ENCODE data around the gene SLMAP.

SLMAP gene

DNA sequence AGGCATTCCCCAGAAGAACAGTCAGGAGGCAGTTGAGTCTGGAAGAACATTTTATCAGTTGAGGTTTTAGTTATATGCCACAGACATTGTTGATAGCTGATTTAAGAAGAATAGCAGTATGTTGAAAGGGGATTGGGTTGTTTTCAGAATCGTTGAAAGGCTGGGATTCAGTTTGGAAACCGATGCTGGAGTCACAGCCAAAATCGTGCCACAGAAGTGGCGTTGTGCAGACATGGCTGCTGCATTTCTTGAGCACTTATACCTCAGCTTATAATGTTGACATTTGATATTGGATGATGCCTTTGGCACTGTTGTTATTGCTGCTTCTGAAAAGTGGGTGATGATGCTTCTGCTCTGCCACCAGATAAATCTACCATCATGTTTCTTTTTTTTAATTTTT, 16.1 kb downstream of the SLMAP start:
- Histone ChIP-seq H3K4me3 (replicated peaks; ENCODE audit: insufficient read depth, low read length) (no peak overlapping the region), H3K27ac (replicated peaks) (no peak overlapping the region), H3K27me3 (ENCODE audit: insufficient read depth, poor library complexity, severe bottlenecking) (no peaks in the 10 kb centered on the region)
- no peak for DNase-seq (ENCODE audit: low read depth in 1 of 2, low spot score in 1 of 2)
- TF ChIP-seq, protein P1, sequence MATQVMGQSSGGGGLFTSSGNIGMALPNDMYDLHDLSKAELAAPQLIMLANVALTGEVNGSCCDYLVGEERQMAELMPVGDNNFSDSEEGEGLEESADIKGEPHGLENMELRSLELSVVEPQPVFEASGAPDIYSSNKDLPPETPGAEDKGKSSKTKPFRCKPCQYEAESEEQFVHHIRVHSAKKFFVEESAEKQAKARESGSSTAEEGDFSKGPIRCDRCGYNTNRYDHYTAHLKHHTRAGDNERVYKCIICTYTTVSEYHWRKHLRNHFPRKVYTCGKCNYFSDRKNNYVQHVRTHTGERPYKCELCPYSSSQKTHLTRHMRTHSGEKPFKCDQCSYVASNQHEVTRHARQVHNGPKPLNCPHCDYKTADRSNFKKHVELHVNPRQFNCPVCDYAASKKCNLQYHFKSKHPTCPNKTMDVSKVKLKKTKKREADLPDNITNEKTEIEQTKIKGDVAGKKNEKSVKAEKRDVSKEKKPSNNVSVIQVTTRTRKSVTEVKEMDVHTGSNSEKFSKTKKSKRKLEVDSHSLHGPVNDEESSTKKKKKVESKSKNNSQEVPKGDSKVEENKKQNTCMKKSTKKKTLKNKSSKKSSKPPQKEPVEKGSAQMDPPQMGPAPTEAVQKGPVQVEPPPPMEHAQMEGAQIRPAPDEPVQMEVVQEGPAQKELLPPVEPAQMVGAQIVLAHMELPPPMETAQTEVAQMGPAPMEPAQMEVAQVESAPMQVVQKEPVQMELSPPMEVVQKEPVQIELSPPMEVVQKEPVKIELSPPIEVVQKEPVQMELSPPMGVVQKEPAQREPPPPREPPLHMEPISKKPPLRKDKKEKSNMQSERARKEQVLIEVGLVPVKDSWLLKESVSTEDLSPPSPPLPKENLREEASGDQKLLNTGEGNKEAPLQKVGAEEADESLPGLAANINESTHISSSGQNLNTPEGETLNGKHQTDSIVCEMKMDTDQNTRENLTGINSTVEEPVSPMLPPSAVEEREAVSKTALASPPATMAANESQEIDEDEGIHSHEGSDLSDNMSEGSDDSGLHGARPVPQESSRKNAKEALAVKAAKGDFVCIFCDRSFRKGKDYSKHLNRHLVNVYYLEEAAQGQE (IDR thresholded peaks at IDR 0.05; ENCODE audit: insufficient replicate concordance, low read depth) = no peak
- TF ChIP-seq, protein P2, sequence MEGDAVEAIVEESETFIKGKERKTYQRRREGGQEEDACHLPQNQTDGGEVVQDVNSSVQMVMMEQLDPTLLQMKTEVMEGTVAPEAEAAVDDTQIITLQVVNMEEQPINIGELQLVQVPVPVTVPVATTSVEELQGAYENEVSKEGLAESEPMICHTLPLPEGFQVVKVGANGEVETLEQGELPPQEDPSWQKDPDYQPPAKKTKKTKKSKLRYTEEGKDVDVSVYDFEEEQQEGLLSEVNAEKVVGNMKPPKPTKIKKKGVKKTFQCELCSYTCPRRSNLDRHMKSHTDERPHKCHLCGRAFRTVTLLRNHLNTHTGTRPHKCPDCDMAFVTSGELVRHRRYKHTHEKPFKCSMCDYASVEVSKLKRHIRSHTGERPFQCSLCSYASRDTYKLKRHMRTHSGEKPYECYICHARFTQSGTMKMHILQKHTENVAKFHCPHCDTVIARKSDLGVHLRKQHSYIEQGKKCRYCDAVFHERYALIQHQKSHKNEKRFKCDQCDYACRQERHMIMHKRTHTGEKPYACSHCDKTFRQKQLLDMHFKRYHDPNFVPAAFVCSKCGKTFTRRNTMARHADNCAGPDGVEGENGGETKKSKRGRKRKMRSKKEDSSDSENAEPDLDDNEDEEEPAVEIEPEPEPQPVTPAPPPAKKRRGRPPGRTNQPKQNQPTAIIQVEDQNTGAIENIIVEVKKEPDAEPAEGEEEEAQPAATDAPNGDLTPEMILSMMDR (IDR thresholded peaks at IDR 0.05; ENCODE audit: insufficient read depth, low read length) = no peak
- TF ChIP-seq POLR2AphosphoS5 (IDR thresholded peaks at IDR 0.05; ENCODE audit: low read depth) (no peak), SPI1 (IDR thresholded peaks at IDR 0.05; ENCODE audit: borderline replicate concordance, low read depth) (no peak), GABPA (IDR thresholded peaks at IDR 0.05; ENCODE audit: low read depth) (no peak)

DNA sequence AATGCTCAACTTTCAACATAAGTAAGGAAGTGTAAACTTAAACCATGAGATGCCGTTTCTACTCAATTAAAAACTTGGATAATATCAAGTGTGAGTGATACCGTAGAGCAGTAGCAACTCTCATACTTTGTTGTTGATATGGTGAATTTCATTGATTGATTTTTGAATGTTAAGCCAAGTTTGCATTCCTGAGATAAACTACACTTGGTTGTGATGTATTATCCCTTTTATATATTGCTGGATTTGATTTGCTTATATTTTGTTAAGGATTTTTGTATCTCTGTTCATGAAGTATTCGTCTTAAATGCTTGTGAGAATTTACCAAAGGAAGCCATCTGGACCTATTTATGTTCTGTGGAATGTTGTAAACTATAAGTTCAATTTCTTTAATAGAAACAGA, 21.7 kb downstream of the SLMAP start:
- Histone ChIP-seq H3K27me3 (ENCODE audit: insufficient read depth, poor library complexity, severe bottlenecking) (no peaks in the 10 kb centered on the region), H3K27ac (replicated peaks) (peak overlapping the region; percentile 49), H3K4me3 (replicated peaks; ENCODE audit: insufficient read depth, low read length) (no peak overlapping the region)
- TF ChIP-seq POLR2AphosphoS5 (IDR thresholded peaks at IDR 0.05; ENCODE audit: low read depth) (no peak), GABPA (IDR thresholded peaks at IDR 0.05; ENCODE audit: low read depth) (no peak), SPI1 (IDR thresholded peaks at IDR 0.05; ENCODE audit: borderline replicate concordance, low read depth) (no peak)
- TF ChIP-seq, protein P1 (IDR thresholded peaks at IDR 0.05; ENCODE audit: insufficient replicate concordance, low read depth) = no peak
- TF ChIP-seq, protein P2 (IDR thresholded peaks at IDR 0.05; ENCODE audit: insufficient read depth, low read length) = no peak
- DNase-seq (ENCODE audit: low read depth in 1 of 2, low spot score in 1 of 2) = no peak

DNA sequence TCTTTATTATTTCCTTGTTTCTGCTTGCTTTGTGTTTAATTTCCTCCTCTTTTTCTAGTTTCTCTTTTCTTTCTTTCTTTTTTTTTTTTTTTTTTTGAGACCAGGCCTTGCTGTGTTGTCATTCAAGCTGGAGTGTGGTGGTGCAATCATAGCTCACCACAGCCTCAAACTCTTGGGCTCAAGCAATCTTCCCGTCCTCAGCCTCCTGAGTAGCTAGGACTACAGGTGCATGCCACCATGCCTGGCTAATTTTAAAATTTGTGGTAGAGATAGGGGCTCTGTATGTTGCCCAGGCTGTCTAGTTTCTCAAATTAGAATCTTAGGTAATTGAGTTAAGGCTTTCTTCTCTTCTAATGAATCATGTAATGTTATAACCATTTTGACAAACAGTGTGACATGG, 22.4 kb downstream of the SLMAP start:
- DNase-seq (ENCODE audit: low read depth in 1 of 2, low spot score in 1 of 2) = peak in 1 of 2 experiments; percentile 84
- no peaks in the 10 kb centered on the region for H3K27me3 ChIP-seq (ENCODE audit: insufficient read depth, poor library complexity, severe bottlenecking)
- no peak overlapping the region for H3K4me3 ChIP-seq (replicated peaks; ENCODE audit: insufficient read depth, low read length)
- peak overlapping the region; percentile 49 for H3K27ac ChIP-seq (replicated peaks)
- TF ChIP-seq POLR2AphosphoS5 (IDR thresholded peaks at IDR 0.05; ENCODE audit: low read depth) (no peak), GABPA (IDR thresholded peaks at IDR 0.05; ENCODE audit: low read depth) (no peak), SPI1 (IDR thresholded peaks at IDR 0.05; ENCODE audit: borderline replicate concordance, low read depth) (no peak)
- TF ChIP-seq, protein P2 (IDR thresholded peaks at IDR 0.05; ENCODE audit: insufficient read depth, low read length) = no peak
- TF ChIP-seq, protein P1 (IDR thresholded peaks at IDR 0.05; ENCODE audit: insufficient replicate concordance, low read depth) = no peak

Data from HL-60 (cell line).